HG03575 (cell line): ENCODE data around the gene WDR76.
"Not testable (repeated sequence)": the region's sequence is repeated elsewhere in the genome, so short reads cannot be mapped to it uniquely, and the experiment has no call there.

Experiments used
- ATAC-seq: cut with Tn5 transposase; IDR thresholded peaks from one replicate; pipeline ENCODE4 v1.9.1; 2021; ENCODE audit not compliant: unreplicated experiment, insufficient number of reproducible peaks, low FRiP score; ENCODE audit errors: extremely low read depth

WDR76 gene

GRCh38 chr15:43826508-43827341 is at the start of gene WDR76:
Gene WDR76, plus strand, starts transcription at chr15:43827002. Its CDS starts 31 bp downstream, at chr15:43827033.
- no peak for ATAC-seq

DNA sequence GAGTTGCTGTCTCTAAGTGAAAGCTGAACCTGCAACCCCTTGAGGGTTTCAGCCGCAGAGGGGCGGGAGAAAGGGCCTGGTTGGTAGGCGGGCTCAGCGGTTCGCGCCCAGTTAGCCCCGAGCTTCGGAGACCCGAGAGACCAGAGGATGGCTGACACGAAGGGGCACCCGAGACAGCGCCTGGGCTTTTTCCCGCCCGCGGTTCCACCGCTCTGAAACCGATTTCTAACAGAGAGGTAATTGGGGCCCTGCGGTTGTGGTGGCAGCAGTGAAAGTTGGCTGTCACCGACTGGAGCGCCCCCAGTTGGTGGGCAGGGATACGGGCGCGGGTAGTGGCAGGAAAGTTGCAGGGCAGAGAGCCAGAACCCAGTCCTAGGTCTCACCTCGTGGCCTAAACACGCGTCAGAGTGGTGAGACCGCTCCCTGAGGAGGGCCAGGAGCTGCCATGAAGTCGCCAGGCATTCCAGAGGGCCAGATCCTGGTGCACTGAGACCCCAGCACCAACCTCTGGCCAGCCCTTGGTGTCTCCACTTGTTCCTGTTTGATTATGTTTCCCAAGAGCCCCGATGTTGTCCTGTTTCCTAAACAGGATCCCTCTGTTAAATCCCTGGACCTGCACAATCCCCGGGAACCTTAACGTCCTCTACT is 49.4 kb upstream of the WDR76 start:
- no peak for ATAC-seq

- ATAC-seq = no peak
Observed at GRCh38 chr15:43779016-43779415, 47.8 kb upstream of the WDR76 start.

- ATAC-seq = no peak
Observed at GRCh38 chr15:43789409-43789808, 37.4 kb upstream of the WDR76 start.

DNA sequence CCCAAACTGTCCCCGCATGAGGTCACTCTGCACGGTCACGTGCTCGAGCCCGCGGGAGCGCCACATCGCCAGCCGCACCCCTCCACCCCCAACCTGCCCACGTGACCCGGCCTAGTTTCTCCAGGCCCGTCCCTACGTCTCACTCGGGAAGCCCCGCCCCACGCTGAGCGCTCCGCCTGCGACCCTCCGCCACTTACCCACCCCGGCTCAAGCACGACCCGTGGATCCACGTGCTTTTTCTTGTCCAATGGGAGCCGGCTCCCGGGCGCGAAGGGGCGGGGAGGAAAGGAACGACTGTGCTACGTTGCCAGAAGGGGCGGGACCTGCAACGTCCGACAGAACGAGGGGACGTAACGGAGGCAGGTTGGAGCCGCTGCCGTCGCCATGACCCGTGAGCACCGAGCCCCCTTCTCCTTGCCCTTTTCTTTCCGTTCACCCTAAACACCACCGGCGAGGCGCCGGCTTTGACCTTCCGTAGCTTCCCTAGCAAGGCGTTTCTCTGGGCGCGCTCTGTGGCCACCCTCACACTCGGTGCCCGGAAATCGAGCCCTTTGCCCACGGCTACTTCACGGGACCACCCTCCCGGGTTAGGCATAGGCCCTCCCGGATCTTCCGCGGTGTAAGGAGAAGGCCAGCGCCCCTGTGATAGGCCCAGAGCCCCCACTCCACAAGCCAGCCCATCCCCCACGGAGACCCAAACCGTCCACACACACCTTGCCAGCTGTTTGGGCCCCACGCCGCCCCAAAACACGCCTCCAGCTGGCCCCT is 34.6 kb upstream of the WDR76 start, which contains the start of gene SERF2:
SERF2 (plus strand) TSS at position 328 of the 768 bp plus-strand sequence; CDS start at position 385, 57 bp downstream.
- ATAC-seq = no peak

DNA sequence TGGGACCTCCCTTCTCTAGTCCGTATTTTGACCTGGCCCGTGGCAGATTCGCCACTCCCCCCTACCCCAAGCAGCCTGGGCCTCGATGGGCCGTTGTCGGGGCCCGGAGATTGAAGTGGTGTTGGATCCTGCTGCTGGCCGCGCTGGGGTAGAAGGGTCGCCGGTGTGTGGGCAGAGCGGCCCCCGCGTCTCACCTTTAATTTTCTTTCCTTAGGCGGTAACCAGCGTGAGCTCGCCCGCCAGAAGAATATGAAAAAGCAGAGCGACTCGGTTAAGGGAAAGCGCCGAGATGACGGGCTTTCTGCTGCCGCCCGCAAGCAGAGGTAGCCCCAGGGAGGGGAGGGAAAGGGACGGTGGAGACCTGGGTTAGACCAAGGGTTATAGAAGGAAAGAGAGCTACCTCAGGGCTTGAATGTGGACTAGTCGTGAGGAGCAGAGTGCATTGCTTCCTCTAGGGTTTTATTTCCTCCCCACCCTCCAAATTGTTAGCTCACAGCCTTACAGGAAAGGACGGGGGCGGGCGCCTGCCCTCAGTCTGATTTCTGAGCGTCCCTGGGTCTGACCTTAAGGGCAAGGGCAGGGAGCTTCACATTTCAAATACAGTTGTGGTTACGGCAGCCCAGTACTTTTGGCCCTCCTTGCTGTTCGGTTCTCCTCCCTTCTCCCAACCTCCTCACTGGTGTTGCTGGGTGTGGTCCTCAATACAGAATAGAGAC is 33.9 kb upstream of the WDR76 start:
- ATAC-seq = no peak

DNA sequence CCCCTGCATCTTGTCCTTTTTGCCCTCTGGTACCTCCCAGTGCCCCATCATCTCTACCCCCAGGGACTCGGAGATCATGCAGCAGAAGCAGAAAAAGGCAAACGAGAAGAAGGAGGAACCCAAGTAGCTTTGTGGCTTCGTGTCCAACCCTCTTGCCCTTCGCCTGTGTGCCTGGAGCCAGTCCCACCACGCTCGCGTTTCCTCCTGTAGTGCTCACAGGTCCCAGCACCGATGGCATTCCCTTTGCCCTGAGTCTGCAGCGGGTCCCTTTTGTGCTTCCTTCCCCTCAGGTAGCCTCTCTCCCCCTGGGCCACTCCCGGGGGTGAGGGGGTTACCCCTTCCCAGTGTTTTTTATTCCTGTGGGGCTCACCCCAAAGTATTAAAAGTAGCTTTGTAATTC is 33.2 kb upstream of the WDR76 start:
- no peak for ATAC-seq

DNA sequence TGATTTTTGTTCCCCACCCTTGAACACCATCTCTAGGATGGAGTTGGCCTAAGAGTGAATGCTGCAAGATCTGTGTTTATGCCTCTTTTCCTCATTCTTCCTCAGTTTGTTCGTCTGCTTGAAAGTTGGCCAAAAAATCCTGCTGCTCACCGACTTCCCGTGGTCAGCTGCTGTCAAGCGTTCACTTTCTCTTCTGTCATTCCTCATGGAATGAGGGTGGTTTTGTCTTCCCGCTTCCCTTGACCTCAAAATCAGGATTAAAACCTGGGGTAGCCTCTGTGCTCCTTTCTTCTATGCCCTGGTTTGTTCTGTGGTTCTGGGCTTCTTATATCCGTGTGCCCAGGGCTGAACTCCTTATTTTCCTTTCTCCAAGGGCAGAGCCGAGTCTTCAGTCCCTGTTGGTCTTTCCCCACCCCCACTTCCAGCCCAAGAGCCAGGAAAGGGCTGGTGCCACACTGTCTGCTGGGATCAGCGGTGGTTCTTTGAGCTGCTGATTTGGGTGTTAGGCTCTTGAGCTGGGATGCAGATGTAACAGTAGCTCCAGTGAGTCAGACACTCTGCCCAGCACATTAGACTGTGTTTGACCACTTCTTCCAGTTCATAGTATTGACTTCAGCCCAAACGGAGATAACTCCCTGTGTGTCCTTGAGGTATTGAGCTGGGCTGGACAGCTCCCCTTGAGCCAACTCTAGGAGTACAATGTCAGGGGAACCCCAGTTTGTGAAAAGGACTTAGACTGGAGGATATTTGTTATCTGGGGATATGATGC is 32.3 kb upstream of the WDR76 start:
- ATAC-seq = no peak

- no peak for ATAC-seq
Observed at GRCh38 chr15:43795197-43795596, 31.6 kb upstream of the WDR76 start.

DNA sequence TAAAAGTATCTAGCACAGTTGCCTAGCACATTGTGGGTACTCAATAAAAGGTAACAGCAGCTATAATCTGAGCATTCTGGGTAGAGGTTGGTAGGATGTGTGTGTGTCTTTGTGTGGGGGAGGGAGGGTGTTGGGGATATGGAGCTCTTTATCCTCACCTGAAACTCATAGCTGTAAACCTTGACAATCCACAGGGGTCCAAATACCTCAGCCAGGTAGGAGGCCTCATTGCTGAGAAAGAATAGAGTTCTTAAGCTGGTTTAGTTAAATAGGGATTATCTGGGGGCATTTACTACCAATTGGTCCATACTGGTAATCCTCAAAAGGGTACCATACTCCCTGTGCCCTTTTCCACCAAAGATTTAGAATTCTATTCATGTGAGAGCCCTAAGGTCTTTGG is 30.8 kb upstream of the WDR76 start:
- ATAC-seq = no peak

DNA sequence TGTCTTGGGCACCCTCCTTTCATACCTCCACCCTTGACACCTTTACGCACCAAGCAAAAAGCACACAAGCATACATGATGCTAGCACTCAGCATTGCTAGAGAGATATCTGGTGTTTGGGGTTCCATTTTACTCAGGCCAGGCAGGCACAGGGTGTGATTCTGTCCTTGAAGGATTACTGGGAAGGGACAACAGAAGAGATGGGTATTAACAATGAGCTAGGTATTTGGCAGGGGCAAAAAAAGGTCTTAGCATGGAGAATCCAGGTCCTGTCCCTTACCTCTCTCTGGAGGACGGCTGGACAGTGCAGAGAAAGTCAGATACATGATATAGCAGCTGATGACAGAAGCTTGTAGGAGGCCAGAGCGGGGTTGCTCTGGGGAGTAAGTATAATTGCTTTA is 30.2 kb upstream of the WDR76 start:
- no peak for ATAC-seq

DNA sequence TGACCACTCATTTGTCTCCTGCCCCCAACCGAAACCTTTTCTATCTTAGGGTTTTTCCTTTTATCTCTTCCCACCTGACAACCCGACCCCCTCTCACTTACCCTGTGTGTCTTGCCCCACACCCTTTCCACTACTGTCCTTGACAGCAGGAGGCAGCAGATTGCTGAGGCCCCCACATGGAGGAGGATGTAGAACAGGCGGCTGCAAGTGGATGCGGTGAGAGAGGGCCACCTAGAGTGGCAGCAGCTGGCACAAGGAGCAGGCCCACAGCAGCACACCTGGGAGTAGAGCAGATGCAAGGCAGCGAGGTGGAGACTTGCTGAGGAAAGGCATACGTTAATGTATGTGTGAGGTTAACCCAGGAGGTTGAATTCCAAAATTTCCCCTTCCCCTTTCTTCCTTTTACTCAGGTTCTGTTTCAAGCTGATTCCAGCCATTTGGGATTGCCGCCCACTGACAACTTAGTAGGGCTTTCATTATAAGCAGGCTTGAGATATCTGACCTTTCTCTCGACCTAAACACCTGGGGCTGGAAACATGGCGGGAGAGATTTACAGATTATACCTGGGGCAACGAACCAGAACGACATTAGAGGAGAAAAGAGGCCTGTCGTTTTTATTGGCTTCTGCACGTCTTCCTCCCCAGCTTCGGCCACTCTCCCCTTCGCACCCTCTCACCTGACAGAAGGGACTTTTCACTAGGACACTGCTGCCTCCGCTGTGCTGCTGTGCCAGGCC is 27.4 kb upstream of the WDR76 start:
- no peak for ATAC-seq

GRCh38 chr15:43799945-43800285 is 26.9 kb upstream of the WDR76 start, which contains the start of gene SERINC4:
Gene SERINC4, minus strand, starts transcription at chr15:43800220. Its CDS starts 234 bp downstream, at chr15:43799986.
- no peak for ATAC-seq

DNA sequence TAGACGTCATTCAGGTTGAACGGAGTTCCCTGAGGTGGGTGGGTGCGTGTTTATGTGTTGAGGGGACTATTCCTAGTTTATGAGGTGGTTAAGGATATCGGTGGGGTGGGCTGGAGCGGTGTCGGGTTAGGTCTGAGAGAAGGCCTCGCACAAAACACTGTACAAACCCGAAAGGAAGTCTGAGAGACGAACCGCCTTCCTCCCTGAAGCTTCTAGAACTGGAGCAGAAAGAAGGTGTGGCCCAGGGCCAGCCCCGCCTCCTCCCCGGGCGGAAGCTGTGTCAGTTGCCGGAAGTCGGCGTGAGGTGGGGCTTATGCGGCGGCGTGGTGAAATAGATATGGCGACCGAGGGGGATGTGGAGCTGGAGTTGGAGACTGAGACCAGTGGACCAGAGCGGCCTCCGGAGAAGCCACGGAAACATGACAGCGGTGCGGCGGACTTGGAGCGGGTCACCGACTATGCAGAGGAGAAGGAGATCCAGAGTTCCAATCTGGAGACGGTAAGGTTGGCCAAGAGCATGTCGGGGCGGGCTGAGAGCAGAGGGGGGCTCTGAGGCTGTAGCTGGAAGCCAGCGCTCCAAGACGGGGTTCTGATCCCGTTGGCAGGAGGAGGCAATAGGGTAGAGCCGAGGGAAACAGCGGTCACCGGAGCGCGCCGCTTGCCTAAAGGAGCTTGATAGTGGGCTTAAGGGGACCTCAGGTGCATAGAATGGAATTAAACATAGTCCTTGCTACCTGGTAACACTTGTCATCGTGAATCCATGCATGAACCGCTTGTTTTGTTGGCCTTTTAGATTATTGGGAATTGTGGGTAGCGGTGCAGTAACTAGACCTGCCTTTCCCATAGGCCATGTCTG is 26.3 kb upstream of the WDR76 start, which contains the start of gene HYPK:
HYPK (plus strand) TSS at position 314 of the 856 bp plus-strand sequence; CDS start at position 338, 24 bp downstream.
- no peak for ATAC-seq

DNA sequence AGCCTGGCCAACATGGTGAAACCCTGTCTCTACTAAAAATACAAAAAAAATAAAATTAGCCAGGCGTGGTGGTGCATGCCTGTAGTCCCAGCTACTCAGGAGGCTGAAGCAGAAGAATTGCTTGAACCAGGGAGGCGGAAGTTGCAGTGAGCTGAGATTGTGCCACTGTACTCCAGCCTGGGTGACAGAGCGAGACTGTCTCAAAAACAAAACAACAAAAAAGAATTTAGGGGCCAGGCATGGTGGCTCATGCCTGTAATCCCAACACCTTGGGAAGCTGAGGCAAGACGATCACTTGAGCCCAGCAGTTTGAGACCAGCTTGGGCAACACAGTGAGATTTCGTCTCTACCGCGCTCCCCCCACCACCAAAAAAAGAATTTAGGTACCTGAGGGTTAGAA is 24.1 kb upstream of the WDR76 start:
- not testable (repeated sequence) for ATAC-seq

GRCh38 chr15:43808435-43808950 is 18.3 kb upstream of the WDR76 start:
- no peak for ATAC-seq
